Fibroblast of the aortic adventitia (primary cell): Measurements from ENCODE around the gene RAD51B. TPM values are rescaled to one million over a fixed set of nuclear protein-coding genes. Genes with fewer than 3 reads are reported as not detected.

ENCODE experiments used
- DNase-seq: peaks from one replicate; pipeline ENCODE4 v3.0.0-alpha.2; 2010; ENCODE audit warnings: low read depth
- H3K4me3 ChIP-seq: 2 replicates; pipeline ENCODE4 v1.5.1; 2011; ENCODE audit warnings: low read depth, mild to moderate bottlenecking, control low read depth, low read length, moderate library complexity
- CTCF ChIP-seq: IDR thresholded peaks from 2 replicates; pipeline ENCODE4 v1.5.1; 2011; ENCODE audit warnings: mild to moderate bottlenecking, low read length, control low read depth, inconsistent platforms; ENCODE audit not compliant: insufficient read depth
- total RNA-seq: library from RNA; depleted of rRNA; stranded (reverse); fragments of >200 nt; gene quantifications from 2 replicates; pipeline ENCODE4 v1.2.3, GENCODE V29; 2012; ENCODE audit warnings: low replicate concordance

The RAD51B gene
- total RNA-seq, 1 donor = 28.7 TPM

- DNase-seq = no peak
- H3K4me3 ChIP-seq = no peak overlapping the region
- TF ChIP-seq CTCF = no peak
These were observed 951.1 kb downstream of the RAD51B start for GRCh38 chr14:68770553-68771286.

GRCh38 chr14:68771631-68772030 is 952.1 kb downstream of the RAD51B start:
- no peak for DNase-seq

DNA sequence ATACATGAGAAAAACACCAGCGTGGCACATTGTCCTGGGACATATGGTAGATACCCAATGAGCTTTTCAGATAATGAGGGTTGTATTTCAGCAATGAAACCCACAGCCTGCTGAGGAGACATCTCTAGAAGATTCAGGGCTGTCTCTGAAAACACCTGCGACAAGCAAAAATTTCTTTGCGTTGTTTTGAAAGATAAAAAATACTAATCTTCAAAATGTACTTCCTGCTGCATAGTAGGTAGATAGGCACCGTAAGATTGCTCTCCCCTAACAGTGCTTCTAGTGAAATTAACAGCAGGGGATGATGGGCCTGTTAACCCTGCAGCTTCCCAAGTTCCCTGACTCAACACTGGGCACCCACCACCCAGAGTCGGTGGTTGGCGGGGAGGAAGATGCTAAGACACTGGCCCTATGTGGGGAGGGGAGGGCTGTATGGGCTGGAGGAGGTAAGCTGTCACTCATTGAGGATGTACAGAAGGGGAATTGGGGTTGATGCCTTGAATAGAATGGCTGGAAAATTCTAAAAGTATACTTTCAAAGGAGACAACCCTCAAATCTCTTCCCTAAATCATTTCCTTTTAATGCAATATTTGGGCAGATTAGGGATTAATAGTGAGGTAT is 953.3 kb downstream of the RAD51B start:
- TF ChIP-seq CTCF = no peak
- no peak for DNase-seq
- no peak overlapping the region for H3K4me3 ChIP-seq

More at GRCh38 chr14:68771631-68772030, 952.1 kb downstream of the RAD51B start:
- no peak for TF ChIP-seq CTCF
- H3K4me3 ChIP-seq = no peak overlapping the region

GRCh38 chr14:68774771-68775613 is 955.4 kb downstream of the RAD51B start:
- peak; percentile 80 for DNase-seq
- H3K4me3 ChIP-seq = no peak overlapping the region
- TF ChIP-seq CTCF = no peak

GRCh38 chr14:68775614-68776126 is 956.1 kb downstream of the RAD51B start:
- no peak overlapping the region for H3K4me3 ChIP-seq
- TF ChIP-seq CTCF = no peak
- no peak for DNase-seq

DNA sequence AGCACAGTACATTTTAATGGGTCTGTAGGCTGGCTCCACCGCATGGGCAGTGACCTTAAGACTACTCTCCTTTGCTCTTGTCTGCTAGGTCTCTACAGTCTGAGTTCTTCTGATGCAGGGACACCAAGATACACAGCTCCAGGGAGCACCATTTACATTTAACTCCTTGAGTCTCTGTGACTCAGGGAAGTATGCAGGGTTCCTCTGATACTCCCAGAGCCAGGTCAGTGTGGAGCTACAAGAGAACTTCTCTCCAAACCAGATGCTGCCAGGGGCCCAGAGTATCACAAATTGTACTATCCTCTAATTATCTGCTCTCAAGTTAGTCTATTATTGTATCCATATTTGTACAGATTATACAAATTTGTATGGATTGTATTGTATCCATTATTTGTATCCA is 958.1 kb downstream of the RAD51B start:
- no peak for TF ChIP-seq CTCF

More for the DNA sequence above, 958.1 kb downstream of the RAD51B start:
- H3K4me3 ChIP-seq = no peak overlapping the region
- DNase-seq = no peak
